GM18507 (cell line): ENCODE results near the gene EVI5.
"Not testable (repeated sequence)": the region's sequence is repeated elsewhere in the genome, so short reads cannot be mapped to it uniquely, and the experiment has no call there.

Source experiments
- DNase-seq: peaks from one replicate; pipeline ENCODE4 v3.0.0; 2011; ENCODE audit warnings: low read depth; ENCODE audit not compliant: insufficient read length; ENCODE audit errors: extremely low spot score
- FAIRE-seq: peaks from 2 replicates; lab custom pipeline; 2011; peaks lifted over from hg19 to GRCh38; lab: Jason Lieb, UNC

EVI5 gene

GRCh38 chr1:92754719-92755050 is 30.2 kb downstream of the EVI5 start:
- FAIRE-seq (no peak), DNase-seq (no peak)

- FAIRE-seq = no peak
- DNase-seq = no peak
These were observed 30.7 kb downstream of the EVI5 start for GRCh38 chr1:92754000-92754718.

- FAIRE-seq = no peak
- DNase-seq = no peak
These were observed 32.2 kb downstream of the EVI5 start for GRCh38 chr1:92752719-92753118.

DNA sequence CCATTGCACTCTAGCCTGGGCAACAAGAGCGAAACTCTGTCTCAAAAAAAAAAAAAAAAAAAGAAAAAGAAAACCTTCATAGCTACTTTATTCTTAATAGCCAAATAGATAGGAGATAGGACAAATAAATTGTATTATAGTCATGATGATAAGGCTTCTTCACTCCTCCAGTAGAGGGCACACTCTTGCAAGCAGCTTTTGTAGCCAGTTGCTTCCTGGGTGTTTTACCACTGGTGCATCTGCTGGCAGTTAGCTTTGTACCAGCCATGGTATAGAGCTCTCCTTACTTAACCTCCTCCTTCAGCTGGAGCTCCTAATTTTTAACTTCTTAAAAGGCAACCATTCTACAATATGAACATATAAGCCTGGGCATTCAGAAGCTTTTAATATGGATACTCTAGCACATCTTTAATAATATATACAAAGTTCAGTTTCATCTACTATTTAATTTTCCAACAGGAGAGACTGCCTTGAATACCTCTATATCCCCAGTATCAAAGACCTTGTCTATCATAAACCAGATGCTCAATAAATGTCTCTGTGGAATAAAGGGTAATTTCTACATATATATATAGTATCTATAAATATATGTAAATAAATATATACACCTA is 35.8 kb downstream of the EVI5 start:
- FAIRE-seq = peak; percentile 69
- DNase-seq = no peak

DNA sequence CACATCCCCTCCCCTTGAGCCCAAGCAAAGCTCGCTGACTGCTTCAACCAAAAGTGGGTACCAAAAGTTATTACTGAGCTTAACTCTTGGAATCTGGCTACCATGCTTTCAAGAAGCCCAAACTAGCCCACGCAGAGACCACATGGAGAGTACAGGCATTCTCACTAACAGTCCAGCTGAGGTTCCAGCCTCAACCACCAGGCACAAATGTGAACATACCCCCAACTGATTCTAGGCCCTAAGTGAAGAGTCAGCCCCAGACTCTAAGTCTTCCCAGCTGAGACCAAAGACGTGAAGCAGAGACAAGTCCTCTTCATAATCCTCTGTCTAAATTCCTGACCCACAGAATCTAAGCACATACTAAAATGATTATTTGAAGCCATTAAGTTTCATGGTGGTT is 36.8 kb downstream of the EVI5 start:
- FAIRE-seq (no peak), DNase-seq (no peak)

DNA sequence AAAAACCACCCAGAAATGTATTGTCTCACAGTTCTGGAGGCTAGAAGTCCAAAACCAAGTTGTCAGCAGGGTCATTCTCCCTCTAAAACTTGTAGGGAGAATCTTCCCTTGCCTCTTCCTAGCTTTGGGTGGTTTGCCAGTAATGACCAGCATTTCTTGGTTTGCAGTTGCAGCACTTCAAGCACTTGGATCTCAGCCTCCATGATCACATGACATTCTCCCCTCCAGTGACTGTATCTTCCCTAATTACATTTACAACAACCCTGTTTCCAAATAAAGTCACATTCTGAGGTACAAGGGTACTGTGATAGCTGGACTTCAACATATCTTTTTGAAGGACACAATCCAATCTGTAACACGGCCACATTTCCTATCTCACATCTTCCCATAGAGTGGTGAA is 37.2 kb downstream of the EVI5 start:
- no peak for FAIRE-seq
- no peak for DNase-seq

- FAIRE-seq = not testable (repeated sequence)
These were observed 38.7 kb downstream of the EVI5 start for GRCh38 chr1:92746255-92746654.

GRCh38 chr1:92743221-92743620 is 41.7 kb downstream of the EVI5 start:
- DNase-seq (no peak), FAIRE-seq (no peak)

More at GRCh38 chr1:92746255-92746654, 38.7 kb downstream of the EVI5 start:
- DNase-seq = not testable (repeated sequence)

DNA sequence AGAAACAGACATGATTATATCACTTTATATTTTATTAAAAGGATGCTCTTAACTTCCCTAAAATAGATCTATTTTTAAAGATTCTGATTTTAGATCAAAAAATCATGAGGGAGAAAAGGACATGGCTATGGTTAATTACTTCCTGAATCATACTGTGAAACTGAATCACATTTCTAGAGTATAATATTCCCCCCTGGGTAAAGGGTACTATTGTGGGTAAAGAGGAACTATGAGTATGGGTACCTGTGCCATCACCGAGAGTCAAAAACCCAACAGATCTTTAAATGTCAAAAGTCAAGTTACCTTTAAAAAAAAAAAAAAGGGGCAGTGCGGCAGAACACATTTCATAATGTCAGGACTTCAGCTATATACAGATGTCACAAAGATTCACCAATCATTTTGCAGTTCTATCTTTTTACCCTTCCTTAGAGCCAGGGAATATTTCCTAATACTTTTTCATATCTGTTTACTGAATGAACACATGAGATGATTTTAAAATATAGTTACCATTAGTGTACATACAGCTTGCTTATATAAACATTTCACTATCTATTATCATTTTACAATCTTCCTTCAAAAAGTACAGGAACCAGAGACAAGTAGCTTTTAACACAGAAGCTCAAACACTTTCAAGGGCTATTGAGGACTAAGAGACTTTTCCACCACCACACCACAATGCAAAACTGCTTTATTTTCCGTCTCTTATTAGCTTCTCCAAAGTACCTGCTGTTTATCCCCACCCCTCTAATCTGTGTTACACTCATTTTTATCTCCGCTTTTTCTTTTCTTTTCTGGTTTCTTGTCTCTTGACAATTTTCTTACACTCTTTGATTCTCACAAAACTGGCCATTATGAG is 45.0 kb downstream of the EVI5 start:
- DNase-seq (no peak), FAIRE-seq (no peak)

GRCh38 chr1:92736395-92736794 is 48.5 kb downstream of the EVI5 start:
- FAIRE-seq = peak; percentile 59
- no peak for DNase-seq

DNA sequence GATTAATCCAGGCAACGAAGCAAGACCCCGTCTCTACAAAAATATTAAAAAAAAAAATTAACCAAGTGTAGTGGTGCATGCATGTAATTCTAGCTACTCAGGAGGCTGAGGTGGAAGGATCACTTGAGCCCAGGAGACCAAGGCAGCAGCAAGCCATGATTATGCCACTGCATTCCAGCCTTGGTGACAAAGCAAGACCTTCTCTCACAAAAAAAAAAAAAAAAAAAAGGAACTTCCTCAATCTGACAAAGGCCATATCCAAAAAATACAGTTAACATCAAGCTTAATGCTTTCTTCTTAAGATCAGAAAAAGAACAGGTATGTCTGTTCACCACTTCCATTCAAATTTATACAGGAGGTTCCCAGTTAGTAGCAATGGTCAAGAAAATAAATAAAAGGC is 54.4 kb downstream of the EVI5 start:
- FAIRE-seq = no peak

GRCh38 chr1:92728697-92729096 is 56.2 kb downstream of the EVI5 start:
- DNase-seq = no peak
- FAIRE-seq = no peak

More for the DNA sequence above, 54.4 kb downstream of the EVI5 start:
- DNase-seq = no peak

DNA sequence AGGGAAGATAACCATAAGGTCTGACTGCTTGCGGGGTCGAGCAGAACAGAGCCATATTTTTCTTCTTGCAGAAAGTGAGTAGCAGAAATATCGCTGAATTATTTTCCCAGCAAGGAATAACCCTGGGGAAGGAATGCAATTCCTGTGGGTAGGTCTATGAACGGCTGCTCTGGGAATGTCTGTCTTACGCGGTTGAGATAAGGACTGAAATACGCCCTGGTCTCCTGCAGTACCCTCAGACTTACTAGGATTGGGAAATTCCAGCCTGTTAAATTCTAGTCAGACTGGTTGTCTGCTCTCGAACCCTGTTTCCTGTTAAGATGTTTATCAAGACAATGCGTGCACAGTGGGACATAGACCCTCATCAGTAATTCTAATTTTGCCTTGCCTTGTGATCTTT is 61.2 kb downstream of the EVI5 start:
- FAIRE-seq, DNase-seq: not testable (repeated sequence)

- FAIRE-seq = no peak
- DNase-seq = no peak
These were observed 63.0 kb downstream of the EVI5 start for GRCh38 chr1:92721886-92722285.

DNA sequence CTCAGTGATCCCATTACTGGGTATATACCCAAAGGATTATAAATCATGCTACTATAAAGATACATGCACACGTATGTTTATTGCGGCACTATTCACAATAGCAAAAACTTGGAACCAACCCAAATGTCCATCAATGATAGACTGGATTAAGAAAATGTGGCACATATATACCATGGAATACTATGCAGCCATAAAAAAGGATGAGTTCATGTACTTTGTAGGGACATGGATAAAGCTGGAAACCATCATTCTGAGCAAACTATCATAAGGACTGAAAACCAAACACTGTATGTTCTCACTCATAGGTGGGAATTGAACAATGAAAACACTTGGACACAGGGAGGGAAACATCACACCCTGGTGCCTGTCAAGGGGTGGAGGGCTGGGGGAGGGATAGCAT is 63.8 kb downstream of the EVI5 start:
- not testable (repeated sequence) for DNase-seq, FAIRE-seq

GRCh38 chr1:92715476-92715951 is 69.4 kb downstream of the EVI5 start:
- FAIRE-seq, DNase-seq: not testable (repeated sequence)

DNA sequence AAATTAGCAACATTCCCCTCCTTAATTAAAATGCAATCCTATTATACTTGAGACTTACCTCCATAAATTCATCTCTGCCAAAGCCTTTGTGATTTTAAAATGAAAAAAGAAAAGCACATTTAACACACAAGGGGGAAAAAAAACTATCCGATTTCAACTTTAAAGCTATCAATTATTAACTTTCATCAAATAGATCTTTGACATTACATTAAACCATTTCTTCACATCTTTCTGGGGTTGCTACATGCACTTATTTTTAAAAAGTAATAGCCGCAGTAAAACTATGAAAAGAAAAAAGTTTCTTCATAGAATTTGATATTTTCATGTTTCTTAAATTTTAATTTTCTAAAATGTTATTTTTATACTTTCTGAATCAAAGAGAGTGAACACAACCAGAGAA is 71.0 kb downstream of the EVI5 start:
- FAIRE-seq = no peak
- DNase-seq = no peak

DNA sequence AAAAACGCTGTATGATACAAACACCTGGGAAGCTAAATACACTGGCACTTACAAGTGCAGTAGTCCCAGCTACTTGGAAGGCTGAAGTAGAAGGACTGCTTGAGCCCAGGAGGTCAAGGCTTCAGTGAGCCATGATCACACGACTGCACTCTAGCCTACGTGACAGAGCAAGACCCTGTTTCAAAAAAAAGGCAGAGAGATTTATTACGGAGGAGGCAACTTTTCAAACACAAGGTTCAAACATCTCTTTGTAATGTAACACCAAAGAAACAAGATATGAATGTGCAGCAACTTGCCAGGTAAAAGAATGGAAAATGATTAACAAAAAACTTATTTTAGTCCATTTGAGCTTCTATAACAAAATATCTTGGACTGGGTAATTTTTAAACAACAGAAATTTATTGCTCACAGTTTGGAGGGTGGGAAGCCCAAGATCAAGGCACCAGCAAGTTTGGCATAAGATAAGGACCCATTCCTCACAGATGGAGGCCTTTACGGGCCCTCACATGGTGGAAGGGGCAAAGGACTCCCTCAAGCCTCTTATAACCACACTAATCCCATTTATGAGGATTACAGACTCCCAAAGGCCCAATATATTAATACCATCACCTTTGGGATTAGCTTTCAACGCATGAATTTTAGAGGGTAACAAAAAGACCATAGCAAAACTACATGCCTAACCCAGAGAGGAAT is 73.3 kb downstream of the EVI5 start:
- FAIRE-seq (no peak), DNase-seq (no peak)

DNA sequence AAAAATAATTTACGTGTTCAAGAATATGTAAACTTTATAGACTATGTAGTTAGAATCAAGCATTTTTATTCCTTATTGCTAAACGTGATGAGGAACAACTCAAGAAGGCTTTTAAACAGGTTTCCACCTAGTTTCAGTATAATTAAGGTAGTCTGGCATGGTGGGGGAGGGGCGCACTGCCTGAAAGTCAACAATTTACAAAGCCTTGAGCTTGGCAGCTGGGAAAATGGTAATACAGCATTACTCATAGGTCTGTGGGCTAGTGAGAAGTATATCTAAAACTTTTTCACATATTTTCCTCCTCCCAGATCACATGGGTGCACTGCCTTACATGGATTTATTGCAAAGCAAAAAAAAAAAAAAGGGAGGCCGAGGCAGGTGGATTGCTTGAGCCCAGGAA is 75.2 kb downstream of the EVI5 start:
- FAIRE-seq = no peak
- no peak for DNase-seq
